ENCODE data around the gene DOCK8.

GRCh38 chr9:421896-422295 is 207.2 kb downstream of the DOCK8 start:
- TF ChIP-seq FOXM1 (IDR thresholded peaks at IDR 0.05; ENCODE audit: borderline replicate concordance): no peak
- no peak for TF ChIP-seq PKNOX1 (IDR thresholded peaks at IDR 0.05)
- TF ChIP-seq BHLHE40 (IDR thresholded peaks at IDR 0.05; ENCODE audit: borderline replicate concordance): no peak
- no peak for TF ChIP-seq SP1 (IDR thresholded peaks at IDR 0.05)
- no peak for TF ChIP-seq FOXA1 (IDR thresholded peaks at IDR 0.05)
